ENCODE results near the gene PAPOLG.
A peak's percentile ranks its signal among the peaks of the same experiment; 100 is the strongest.

Gene PAPOLG

DNA sequence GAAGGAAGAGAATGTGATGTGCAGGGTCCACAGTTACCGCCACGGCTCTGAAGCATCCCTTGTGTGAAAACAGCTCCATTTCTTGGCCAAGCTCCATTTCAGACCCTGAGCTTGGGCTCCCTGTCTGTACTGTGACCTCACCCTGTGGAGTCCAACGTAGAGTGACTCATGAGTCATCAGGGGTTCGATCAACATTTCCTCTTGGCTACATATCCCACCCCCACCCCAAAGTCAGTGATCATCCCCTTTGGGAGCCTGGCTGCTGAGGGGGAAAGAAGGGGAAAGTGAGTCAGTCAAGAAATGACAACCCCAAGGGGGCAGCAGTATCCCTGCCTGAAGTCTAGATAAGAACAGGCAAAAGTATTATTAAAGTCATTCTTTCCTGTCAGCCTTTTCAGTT lies 62.2 kb downstream of the PAPOLG start:
- Histone ChIP-seq H3K27me3 (ENCODE audit: insufficient read depth, low read depth) (no peaks in the 10 kb centered on the region), H3K9ac (no peak overlapping the region), H3K79me2 (ENCODE audit: insufficient read depth, low read depth) (no peaks in the 10 kb centered on the region), H3K4me3 (IDR thresholded peaks at IDR 0.05; ENCODE audit: insufficient read depth, low read depth, low read length) (no peak overlapping the region), H4K20me1 (ENCODE audit: insufficient read depth) (no peaks in the 10 kb centered on the region), H2AFZ (ENCODE audit: low read depth) (no peak overlapping the region), H3K36me3 (ENCODE audit: insufficient read depth) (no peaks in the 10 kb centered on the region), H3K4me2 (no peak overlapping the region), H3K4me1 (ENCODE audit: low read depth, poor library complexity, severe bottlenecking) (peaks cover 30% of the 10 kb centered on the region), H3K27ac (no peak overlapping the region)
- TF ChIP-seq, protein P1, sequence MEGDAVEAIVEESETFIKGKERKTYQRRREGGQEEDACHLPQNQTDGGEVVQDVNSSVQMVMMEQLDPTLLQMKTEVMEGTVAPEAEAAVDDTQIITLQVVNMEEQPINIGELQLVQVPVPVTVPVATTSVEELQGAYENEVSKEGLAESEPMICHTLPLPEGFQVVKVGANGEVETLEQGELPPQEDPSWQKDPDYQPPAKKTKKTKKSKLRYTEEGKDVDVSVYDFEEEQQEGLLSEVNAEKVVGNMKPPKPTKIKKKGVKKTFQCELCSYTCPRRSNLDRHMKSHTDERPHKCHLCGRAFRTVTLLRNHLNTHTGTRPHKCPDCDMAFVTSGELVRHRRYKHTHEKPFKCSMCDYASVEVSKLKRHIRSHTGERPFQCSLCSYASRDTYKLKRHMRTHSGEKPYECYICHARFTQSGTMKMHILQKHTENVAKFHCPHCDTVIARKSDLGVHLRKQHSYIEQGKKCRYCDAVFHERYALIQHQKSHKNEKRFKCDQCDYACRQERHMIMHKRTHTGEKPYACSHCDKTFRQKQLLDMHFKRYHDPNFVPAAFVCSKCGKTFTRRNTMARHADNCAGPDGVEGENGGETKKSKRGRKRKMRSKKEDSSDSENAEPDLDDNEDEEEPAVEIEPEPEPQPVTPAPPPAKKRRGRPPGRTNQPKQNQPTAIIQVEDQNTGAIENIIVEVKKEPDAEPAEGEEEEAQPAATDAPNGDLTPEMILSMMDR (conservative IDR thresholded peaks at IDR 0.05; ENCODE audit: low read depth, low read length), result no peak

DNA sequence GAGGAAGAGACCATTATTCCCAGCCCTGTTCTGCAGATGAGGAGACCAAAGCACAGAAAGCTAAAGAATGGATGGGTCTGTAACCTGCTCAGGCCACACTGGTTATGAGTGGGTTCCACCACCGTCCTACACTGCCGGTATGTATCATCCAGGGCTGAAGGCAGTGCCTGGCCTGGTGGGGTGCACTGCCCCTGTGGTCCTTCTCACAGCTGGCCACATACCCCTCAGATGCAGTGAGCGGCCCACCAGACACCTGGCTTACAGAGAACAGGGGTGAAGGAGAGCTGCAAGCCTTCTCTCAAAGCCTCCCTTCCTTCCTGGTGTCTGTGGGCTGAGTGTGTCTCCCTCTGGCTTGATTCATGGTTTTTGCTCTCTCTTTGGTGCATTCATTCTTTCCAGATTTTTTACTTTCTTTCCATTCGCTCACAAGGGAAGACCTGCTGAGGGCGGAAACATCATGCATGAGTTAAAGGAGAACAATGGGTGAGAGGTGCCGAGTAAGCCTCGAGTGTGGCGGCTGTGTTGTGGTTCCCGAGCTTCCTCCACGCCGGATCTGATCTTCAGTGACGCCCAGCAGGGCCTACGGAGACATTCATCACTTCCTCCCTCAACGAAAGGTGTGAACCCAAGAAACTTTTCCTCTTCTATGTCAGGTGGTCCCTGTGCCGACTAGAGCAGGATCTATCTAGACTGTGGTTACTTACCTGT lies 63.2 kb downstream of the PAPOLG start:
- H3K4me3 ChIP-seq (IDR thresholded peaks at IDR 0.05; ENCODE audit: insufficient read depth, low read depth, low read length), result no peak overlapping the region
- H3K9ac ChIP-seq, result no peak overlapping the region
- no peaks in the 10 kb centered on the region for H3K79me2 ChIP-seq (ENCODE audit: insufficient read depth, low read depth)
- peaks cover 35% of the 10 kb centered on the region for H3K4me1 ChIP-seq (ENCODE audit: low read depth, poor library complexity, severe bottlenecking)
- H3K27ac ChIP-seq, result no peak overlapping the region
- H3K4me2 ChIP-seq, result no peak overlapping the region
- H2AFZ ChIP-seq (ENCODE audit: low read depth), result no peak overlapping the region
- no peaks in the 10 kb centered on the region for H4K20me1 ChIP-seq (ENCODE audit: insufficient read depth)
- TF ChIP-seq, protein P1 (conservative IDR thresholded peaks at IDR 0.05; ENCODE audit: low read depth, low read length), result no peak
- no peaks in the 10 kb centered on the region for H3K36me3 ChIP-seq (ENCODE audit: insufficient read depth)
- H3K27me3 ChIP-seq (ENCODE audit: insufficient read depth, low read depth), result no peaks in the 10 kb centered on the region

- peaks cover 35% of the 10 kb centered on the region for H3K4me1 ChIP-seq (ENCODE audit: low read depth, poor library complexity, severe bottlenecking)
- TF ChIP-seq, protein P1 (conservative IDR thresholded peaks at IDR 0.05; ENCODE audit: low read depth, low read length), result no peak
- no peak overlapping the region for H3K4me3 ChIP-seq (IDR thresholded peaks at IDR 0.05; ENCODE audit: insufficient read depth, low read depth, low read length)
- H3K4me2 ChIP-seq, result no peak overlapping the region
- no peaks in the 10 kb centered on the region for H4K20me1 ChIP-seq (ENCODE audit: insufficient read depth)
- no peaks in the 10 kb centered on the region for H3K36me3 ChIP-seq (ENCODE audit: insufficient read depth)
- no peaks in the 10 kb centered on the region for H3K79me2 ChIP-seq (ENCODE audit: insufficient read depth, low read depth)
- no peaks in the 10 kb centered on the region for H3K27me3 ChIP-seq (ENCODE audit: insufficient read depth, low read depth)
- no peak overlapping the region for H2AFZ ChIP-seq (ENCODE audit: low read depth)
- no peak overlapping the region for H3K9ac ChIP-seq
- H3K27ac ChIP-seq, result no peak overlapping the region
These were observed 63.9 kb downstream of the PAPOLG start for GRCh38 chr2:60819936-60820335.

GRCh38 chr2:60820416-60821132 lies 64.5 kb downstream of the PAPOLG start:
- Histone ChIP-seq H3K27me3 (ENCODE audit: insufficient read depth, low read depth) (no peaks in the 10 kb centered on the region), H3K4me3 (IDR thresholded peaks at IDR 0.05; ENCODE audit: insufficient read depth, low read depth, low read length) (no peak overlapping the region), H2AFZ (ENCODE audit: low read depth) (no peak overlapping the region), H3K36me3 (ENCODE audit: insufficient read depth) (no peaks in the 10 kb centered on the region), H3K4me1 (ENCODE audit: low read depth, poor library complexity, severe bottlenecking) (peaks cover 35% of the 10 kb centered on the region), H3K4me2 (peak overlapping the region; percentile 18; the same call in 1 of the 2 replicates), H4K20me1 (ENCODE audit: insufficient read depth) (no peaks in the 10 kb centered on the region), H3K9ac (no peak overlapping the region), H3K27ac (no peak overlapping the region), H3K79me2 (ENCODE audit: insufficient read depth, low read depth) (no peaks in the 10 kb centered on the region)
- TF ChIP-seq, protein P1 (conservative IDR thresholded peaks at IDR 0.05; ENCODE audit: low read depth, low read length), result no peak
